WTC11 (cell line): Measurements from ENCODE around the gene PURB. TPM values are rescaled to one million over a fixed set of nuclear protein-coding genes. Genes with fewer than 3 reads are reported as not detected.

Source experiments
- ATAC-seq: fragments of 200-7000 bp; cut with Tn5 transposase; 2 replicates; pipeline ENCODE4 v1.10.0; 2021; ENCODE audit warnings: mild to moderate bottlenecking, moderate library complexity
- CTCF ChIA-PET: fragments of 300-600 bp; sonication (Branson Sonifier 250); formaldehyde crosslinking; loops from one replicate; lab custom pipeline; 2021; ENCODE audit warnings: antibody characterized with exemption; lab: Charles Lee
- POLR2A ChIA-PET: fragments of 350-600 bp; sonication (Branson Sonifier 250); formaldehyde crosslinking; loops from one replicate; lab custom pipeline; 2021; ENCODE audit warnings: antibody characterized with exemption; lab: Charles Lee
- DNase-seq: peaks from one replicate; pipeline ENCODE4 v3.0.0; 2021; ENCODE audit warnings: low spot score
- H3K27ac Mint-ChIP-seq: 2 replicates; pipeline ENCODE4 v1.8.0; 2021; ENCODE audit warnings: mixed read lengths
- H3K27me3 Mint-ChIP-seq: 2 replicates; pipeline ENCODE4 v1.8.0; 2021; ENCODE audit warnings: low read depth, mild to moderate bottlenecking, moderate library complexity, mixed read lengths
- H3K36me3 Mint-ChIP-seq: 2 replicates; pipeline ENCODE4 v1.8.0; 2021; ENCODE audit warnings: mixed read lengths
- H3K4me1 Mint-ChIP-seq: 2 replicates; pipeline ENCODE4 v1.8.0; 2022; ENCODE audit warnings: mixed read lengths
- H3K4me3 Mint-ChIP-seq: 2 replicates; pipeline ENCODE4 v1.8.0; 2021; ENCODE audit warnings: mild to moderate bottlenecking, moderate library complexity, mixed read lengths
- H3K9me3 Mint-ChIP-seq: 2 replicates; pipeline ENCODE4 v1.8.0; 2021; ENCODE audit warnings: mixed read lengths
- GRHL2 ChIP-seq: fragments of 250-450 bp; sonication (Bioruptor Pico); IDR thresholded peaks from 2 replicates; pipeline ENCODE4 v1.8.0; 2022; ENCODE audit warnings: mild to moderate bottlenecking, moderate library complexity; ENCODE audit not compliant: insufficient replicate concordance, severe bottlenecking
- NR1H2 ChIP-seq: sonication (generic); formaldehyde crosslinking; IDR thresholded peaks from 2 replicates; pipeline ENCODE4 v1.9.0; 2021; ENCODE audit warnings: mild to moderate bottlenecking, moderate library complexity, missing genetic modification reagents
- SMAD4 ChIP-seq: sonication (generic); formaldehyde crosslinking; IDR thresholded peaks from 2 replicates; pipeline ENCODE4 v1.8.0; 2022; ENCODE audit warnings: mild to moderate bottlenecking, missing genetic modification reagents
- TEAD4 ChIP-seq: sonication (generic); formaldehyde crosslinking; IDR thresholded peaks from 2 replicates; pipeline ENCODE4 v1.8.0; 2022; ENCODE audit warnings: mild to moderate bottlenecking, missing genetic modification reagents
- ZNF121 ChIP-seq: sonication (generic); formaldehyde crosslinking; IDR thresholded peaks from 2 replicates; pipeline ENCODE4 v1.8.0; 2023; ENCODE audit warnings: missing genetic modification reagents
- ZNF396 ChIP-seq: fragments of 250-450 bp; sonication (Bioruptor Pico); IDR thresholded peaks from 2 replicates; pipeline ENCODE4 v1.8.0; 2021; ENCODE audit warnings: mild to moderate bottlenecking, moderate library complexity, borderline replicate concordance
- ZNF416 ChIP-seq: fragments of 250-450 bp; sonication (Bioruptor Pico); IDR thresholded peaks from 2 replicates; pipeline ENCODE4 v1.9.0; 2021; ENCODE audit warnings: mild to moderate bottlenecking, inconsistent platforms
- total RNA-seq: library from RNA; stranded (reverse); gene quantifications from 3 replicates; pipeline ENCODE4 v1.2.3, GENCODE V29; 2021
- TF ChIP-seq, protein P1 (sequence below): sonication (generic); formaldehyde crosslinking; IDR thresholded peaks from 2 replicates; pipeline ENCODE4 v1.8.0; 2023; ENCODE audit warnings: missing genetic modification reagents, mild to moderate bottlenecking, borderline replicate concordance
- TF ChIP-seq, protein P2 (sequence below): sonication (generic); formaldehyde crosslinking; IDR thresholded peaks from 2 replicates; pipeline ENCODE4 v1.8.1; 2022; ENCODE audit warnings: mild to moderate bottlenecking, moderate library complexity, missing genetic modification reagents
- TF ChIP-seq, protein P3 (sequence below): fragments of 200-600 bp; IDR thresholded peaks from 2 replicates; pipeline ENCODE4 v1.8.0; 2022; ENCODE audit warnings: antibody characterized with exemption
- TF ChIP-seq, protein P4 (sequence below): sonication (generic); formaldehyde crosslinking; IDR thresholded peaks from 2 replicates; pipeline ENCODE4 v1.8.1; 2023; ENCODE audit warnings: mild to moderate bottlenecking, moderate library complexity, missing genetic modification reagents
- TF ChIP-seq, protein P5 (sequence below): sonication (generic); formaldehyde crosslinking; IDR thresholded peaks from 2 replicates; pipeline ENCODE4 v1.8.1; 2023; ENCODE audit warnings: mild to moderate bottlenecking, missing genetic modification reagents, borderline replicate concordance
- TF ChIP-seq, protein P6 (sequence below): sonication (generic); formaldehyde crosslinking; IDR thresholded peaks from 2 replicates; pipeline ENCODE4 v1.8.0; 2022; ENCODE audit warnings: mild to moderate bottlenecking, missing genetic modification reagents

The PURB gene
- total RNA-seq, 1 experiment from 2014 or later = 22.1 TPM

DNA sequence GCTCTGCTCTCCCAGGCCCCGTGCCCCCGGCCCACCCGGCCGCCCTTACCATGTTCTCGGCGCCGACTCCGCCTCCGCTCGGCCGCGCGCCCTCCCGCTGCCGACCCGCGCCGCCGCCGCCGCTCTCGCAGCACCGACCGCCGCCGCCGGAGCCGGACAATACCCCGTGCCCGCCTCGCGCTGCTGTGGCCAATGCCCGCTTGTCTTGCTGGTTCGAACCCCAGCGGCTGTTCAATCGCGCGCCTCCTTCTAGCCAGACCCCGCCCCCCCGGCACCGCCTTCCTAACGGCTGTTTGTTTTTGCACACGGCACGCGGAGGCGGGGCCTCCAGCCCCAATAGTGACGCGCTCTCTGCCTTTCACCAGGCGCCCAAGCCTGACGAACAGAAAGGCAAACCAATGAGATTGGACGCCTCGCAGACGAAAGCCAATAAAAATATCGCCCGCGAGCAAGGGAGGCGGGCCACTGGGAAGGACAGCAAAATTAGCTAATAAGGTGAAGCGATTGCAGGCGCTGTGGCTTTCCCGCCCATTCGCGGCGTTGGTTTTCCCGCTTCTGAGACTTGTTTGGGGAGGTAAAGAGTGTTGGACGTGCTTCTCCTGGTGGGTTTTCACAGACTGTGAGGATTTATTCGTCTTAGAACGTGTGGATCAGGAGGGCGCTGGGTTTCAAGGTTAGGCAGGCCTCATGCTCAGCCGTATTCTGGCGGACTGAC is 37.3 kb downstream of the PURB start, which contains the start of gene H2AZ2 (continued):
- TF ChIP-seq, protein P1, sequence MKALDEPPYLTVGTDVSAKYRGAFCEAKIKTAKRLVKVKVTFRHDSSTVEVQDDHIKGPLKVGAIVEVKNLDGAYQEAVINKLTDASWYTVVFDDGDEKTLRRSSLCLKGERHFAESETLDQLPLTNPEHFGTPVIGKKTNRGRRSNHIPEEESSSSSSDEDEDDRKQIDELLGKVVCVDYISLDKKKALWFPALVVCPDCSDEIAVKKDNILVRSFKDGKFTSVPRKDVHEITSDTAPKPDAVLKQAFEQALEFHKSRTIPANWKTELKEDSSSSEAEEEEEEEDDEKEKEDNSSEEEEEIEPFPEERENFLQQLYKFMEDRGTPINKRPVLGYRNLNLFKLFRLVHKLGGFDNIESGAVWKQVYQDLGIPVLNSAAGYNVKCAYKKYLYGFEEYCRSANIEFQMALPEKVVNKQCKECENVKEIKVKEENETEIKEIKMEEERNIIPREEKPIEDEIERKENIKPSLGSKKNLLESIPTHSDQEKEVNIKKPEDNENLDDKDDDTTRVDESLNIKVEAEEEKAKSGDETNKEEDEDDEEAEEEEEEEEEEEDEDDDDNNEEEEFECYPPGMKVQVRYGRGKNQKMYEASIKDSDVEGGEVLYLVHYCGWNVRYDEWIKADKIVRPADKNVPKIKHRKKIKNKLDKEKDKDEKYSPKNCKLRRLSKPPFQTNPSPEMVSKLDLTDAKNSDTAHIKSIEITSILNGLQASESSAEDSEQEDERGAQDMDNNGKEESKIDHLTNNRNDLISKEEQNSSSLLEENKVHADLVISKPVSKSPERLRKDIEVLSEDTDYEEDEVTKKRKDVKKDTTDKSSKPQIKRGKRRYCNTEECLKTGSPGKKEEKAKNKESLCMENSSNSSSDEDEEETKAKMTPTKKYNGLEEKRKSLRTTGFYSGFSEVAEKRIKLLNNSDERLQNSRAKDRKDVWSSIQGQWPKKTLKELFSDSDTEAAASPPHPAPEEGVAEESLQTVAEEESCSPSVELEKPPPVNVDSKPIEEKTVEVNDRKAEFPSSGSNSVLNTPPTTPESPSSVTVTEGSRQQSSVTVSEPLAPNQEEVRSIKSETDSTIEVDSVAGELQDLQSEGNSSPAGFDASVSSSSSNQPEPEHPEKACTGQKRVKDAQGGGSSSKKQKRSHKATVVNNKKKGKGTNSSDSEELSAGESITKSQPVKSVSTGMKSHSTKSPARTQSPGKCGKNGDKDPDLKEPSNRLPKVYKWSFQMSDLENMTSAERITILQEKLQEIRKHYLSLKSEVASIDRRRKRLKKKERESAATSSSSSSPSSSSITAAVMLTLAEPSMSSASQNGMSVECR (CRISPR knock-in tag) = no peak; the same call in 1 of the 2 replicates
- TF ChIP-seq, protein P2, sequence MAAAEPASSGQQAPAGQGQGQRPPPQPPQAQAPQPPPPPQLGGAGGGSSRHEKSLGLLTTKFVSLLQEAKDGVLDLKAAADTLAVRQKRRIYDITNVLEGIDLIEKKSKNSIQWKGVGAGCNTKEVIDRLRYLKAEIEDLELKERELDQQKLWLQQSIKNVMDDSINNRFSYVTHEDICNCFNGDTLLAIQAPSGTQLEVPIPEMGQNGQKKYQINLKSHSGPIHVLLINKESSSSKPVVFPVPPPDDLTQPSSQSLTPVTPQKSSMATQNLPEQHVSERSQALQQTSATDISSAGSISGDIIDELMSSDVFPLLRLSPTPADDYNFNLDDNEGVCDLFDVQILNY = peak; percentile 96
- TF ChIP-seq, all 79 proteins: peak for 17

DNA sequence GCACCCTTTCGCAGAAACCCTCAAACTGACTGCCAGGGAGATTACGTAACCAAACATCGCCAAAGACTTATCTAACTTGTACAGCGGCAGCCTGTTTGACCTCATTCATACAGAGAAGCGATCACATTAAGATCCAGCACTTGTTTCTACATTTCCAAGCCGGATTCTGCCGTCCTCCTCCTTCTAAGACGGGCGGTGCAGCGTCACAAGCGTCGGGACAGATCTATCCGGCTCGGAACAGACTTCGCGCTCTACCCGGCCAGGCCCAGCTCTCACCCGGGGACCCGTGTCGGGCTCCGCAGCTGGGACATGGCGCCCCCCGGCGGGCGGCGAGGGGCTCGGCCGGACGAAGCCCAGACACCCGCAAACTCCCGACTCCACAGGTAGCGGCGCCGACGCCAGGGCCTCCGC is 37.8 kb downstream of the PURB start:
- POLR2A ChIA-PET = interaction anchor here (0.6 to 2.4 kb wide), 16 partner anchors 10 to 265 kb away, joined by 3 to 10 read pairs (median 4); partner anchors contain the start of genes OGDH, PPIA, PURB and TMED4
- DNase-seq (peak; percentile 87), ATAC-seq (peak; percentile 69)
- peak overlapping the region; percentile 99 for H3K4me3 Mint-ChIP-seq
- TF ChIP-seq, protein P3, sequence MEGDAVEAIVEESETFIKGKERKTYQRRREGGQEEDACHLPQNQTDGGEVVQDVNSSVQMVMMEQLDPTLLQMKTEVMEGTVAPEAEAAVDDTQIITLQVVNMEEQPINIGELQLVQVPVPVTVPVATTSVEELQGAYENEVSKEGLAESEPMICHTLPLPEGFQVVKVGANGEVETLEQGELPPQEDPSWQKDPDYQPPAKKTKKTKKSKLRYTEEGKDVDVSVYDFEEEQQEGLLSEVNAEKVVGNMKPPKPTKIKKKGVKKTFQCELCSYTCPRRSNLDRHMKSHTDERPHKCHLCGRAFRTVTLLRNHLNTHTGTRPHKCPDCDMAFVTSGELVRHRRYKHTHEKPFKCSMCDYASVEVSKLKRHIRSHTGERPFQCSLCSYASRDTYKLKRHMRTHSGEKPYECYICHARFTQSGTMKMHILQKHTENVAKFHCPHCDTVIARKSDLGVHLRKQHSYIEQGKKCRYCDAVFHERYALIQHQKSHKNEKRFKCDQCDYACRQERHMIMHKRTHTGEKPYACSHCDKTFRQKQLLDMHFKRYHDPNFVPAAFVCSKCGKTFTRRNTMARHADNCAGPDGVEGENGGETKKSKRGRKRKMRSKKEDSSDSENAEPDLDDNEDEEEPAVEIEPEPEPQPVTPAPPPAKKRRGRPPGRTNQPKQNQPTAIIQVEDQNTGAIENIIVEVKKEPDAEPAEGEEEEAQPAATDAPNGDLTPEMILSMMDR = peak; percentile 72
- TF ChIP-seq, protein P4, sequence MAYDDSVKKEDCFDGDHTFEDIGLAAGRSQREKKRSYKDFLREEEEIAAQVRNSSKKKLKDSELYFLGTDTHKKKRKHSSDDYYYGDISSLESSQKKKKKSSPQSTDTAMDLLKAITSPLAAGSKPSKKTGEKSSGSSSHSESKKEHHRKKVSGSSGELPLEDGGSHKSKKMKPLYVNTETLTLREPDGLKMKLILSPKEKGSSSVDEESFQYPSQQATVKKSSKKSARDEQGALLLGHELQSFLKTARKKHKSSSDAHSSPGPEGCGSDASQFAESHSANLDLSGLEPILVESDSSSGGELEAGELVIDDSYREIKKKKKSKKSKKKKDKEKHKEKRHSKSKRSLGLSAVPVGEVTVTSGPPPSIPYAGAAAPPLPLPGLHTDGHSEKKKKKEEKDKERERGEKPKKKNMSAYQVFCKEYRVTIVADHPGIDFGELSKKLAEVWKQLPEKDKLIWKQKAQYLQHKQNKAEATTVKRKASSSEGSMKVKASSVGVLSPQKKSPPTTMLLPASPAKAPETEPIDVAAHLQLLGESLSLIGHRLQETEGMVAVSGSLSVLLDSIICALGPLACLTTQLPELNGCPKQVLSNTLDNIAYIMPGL (CRISPR knock-in tag) = peak; percentile 75; the same call in 1 of the 2 replicates
- TF ChIP-seq ZNF416 (CRISPR knock-in tag) (peak; percentile 83; the same call in 1 of the 2 replicates), NR1H2 (no peak), ZNF121 (no peak)
- H3K4me1 Mint-ChIP-seq = peaks cover 13% of the 10 kb centered on the region
- CTCF ChIA-PET = interaction anchor here (0.6 to 2.0 kb wide), 19 partner anchors 10 to 288 kb away, joined by 3 to 18 read pairs (median 4); partner anchors contain the start of genes PPIA, PURB, TMED4 and ZMIZ2
- peaks cover 3% of the 10 kb centered on the region for H3K36me3 Mint-ChIP-seq
- H3K9me3 Mint-ChIP-seq = no peaks in the 10 kb centered on the region
- no peaks in the 10 kb centered on the region for H3K27me3 Mint-ChIP-seq
- peak overlapping the region; percentile 99 for H3K27ac Mint-ChIP-seq

DNA sequence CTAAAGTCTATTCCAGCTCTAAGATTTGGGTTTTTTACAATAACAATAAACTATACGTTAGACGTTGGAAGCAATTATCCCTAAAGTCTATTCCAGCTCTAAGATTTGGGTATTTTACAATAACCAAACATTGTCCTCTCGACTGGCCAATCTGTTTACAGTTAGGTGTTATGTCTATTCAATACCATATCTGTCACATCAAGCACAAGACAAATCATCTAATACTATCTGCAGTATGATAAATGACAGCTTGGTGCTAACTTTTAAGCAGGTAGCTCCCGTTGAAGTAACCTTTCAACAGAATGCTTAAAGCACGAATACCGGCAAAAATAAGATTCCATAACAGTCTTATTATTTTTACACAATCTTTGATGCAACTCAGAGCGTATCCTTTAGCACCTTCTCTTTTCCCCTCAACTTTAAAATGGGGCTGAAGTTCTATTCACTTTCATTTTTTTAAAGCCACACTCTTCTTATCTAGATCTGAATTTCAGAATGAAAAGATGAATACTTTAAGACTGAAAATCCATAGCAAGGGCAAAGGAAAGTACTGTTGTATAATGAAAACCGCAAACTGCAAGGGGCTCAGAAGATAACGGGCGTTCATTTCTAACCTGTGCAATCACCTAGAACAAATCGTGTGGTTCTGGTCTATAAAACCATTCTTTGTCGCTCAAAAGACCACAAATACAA is 38.4 kb downstream of the PURB start:
- peaks cover 9% of the 10 kb centered on the region for H3K36me3 Mint-ChIP-seq
- DNase-seq (no peak), ATAC-seq (no peak)
- ChIA-PET CTCF (interaction anchor here (0.6 to 2.0 kb wide), 16 partner anchors 10 to 289 kb away, joined by 3 to 18 read pairs (median 6); partner anchors contain the start of genes PPIA, PURB, TMED4 and ZMIZ2), POLR2A (interaction anchor here (0.6 to 2.4 kb wide), 12 partner anchors 10 to 159 kb away, joined by 3 to 10 read pairs (median 4); partner anchors contain the start of gene PPIA)
- H3K4me1 Mint-ChIP-seq = peaks cover 13% of the 10 kb centered on the region
- no peaks in the 10 kb centered on the region for H3K9me3 Mint-ChIP-seq
- peak overlapping the region; percentile 99 for H3K27ac Mint-ChIP-seq
- H3K4me3 Mint-ChIP-seq = peak overlapping the region; percentile 99
- H3K27me3 Mint-ChIP-seq = no peaks in the 10 kb centered on the region
- TF ChIP-seq, protein P4 (CRISPR knock-in tag) = no peak
- TF ChIP-seq, protein P5, sequence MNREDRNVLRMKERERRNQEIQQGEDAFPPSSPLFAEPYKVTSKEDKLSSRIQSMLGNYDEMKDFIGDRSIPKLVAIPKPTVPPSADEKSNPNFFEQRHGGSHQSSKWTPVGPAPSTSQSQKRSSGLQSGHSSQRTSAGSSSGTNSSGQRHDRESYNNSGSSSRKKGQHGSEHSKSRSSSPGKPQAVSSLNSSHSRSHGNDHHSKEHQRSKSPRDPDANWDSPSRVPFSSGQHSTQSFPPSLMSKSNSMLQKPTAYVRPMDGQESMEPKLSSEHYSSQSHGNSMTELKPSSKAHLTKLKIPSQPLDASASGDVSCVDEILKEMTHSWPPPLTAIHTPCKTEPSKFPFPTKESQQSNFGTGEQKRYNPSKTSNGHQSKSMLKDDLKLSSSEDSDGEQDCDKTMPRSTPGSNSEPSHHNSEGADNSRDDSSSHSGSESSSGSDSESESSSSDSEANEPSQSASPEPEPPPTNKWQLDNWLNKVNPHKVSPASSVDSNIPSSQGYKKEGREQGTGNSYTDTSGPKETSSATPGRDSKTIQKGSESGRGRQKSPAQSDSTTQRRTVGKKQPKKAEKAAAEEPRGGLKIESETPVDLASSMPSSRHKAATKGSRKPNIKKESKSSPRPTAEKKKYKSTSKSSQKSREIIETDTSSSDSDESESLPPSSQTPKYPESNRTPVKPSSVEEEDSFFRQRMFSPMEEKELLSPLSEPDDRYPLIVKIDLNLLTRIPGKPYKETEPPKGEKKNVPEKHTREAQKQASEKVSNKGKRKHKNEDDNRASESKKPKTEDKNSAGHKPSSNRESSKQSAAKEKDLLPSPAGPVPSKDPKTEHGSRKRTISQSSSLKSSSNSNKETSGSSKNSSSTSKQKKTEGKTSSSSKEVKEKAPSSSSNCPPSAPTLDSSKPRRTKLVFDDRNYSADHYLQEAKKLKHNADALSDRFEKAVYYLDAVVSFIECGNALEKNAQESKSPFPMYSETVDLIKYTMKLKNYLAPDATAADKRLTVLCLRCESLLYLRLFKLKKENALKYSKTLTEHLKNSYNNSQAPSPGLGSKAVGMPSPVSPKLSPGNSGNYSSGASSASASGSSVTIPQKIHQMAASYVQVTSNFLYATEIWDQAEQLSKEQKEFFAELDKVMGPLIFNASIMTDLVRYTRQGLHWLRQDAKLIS (CRISPR knock-in tag) = no peak
- TF ChIP-seq TEAD4 (CRISPR knock-in tag) (no peak), SMAD4 (CRISPR knock-in tag) (no peak), GRHL2 (CRISPR knock-in tag) (no peak), ZNF396 (CRISPR knock-in tag) (no peak)
- TF ChIP-seq, protein P6, sequence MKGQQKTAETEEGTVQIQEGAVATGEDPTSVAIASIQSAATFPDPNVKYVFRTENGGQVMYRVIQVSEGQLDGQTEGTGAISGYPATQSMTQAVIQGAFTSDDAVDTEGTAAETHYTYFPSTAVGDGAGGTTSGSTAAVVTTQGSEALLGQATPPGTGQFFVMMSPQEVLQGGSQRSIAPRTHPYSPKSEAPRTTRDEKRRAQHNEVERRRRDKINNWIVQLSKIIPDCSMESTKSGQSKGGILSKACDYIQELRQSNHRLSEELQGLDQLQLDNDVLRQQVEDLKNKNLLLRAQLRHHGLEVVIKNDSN = no peak
